ENCODE data around the gene GSG1. TPM values are rescaled to one million over a fixed set of nuclear protein-coding genes. Genes with fewer than 3 reads are reported as not detected.

GSG1 gene
- total and polyA plus RNA-seq, 8 donors = 0.75 to 11.5 (median 2.6) TPM

GRCh38 chr12:13120413-13120812 is 16.9 kb upstream of the GSG1 start:
- no peak for ATAC-seq
- Histone ChIP-seq H3K4me3 (no peak overlapping the region), H3K9me3 (no peaks in the 10 kb centered on the region), H3K36me3 (no peaks in the 10 kb centered on the region), H3K4me1 (no peaks in the 10 kb centered on the region), H3K27ac (no peak overlapping the region), H3K27me3 (no peaks in the 10 kb centered on the region)
- intact Hi-C loops (cut with DNase I) = no loop called here
- TF ChIP-seq, protein P1, sequence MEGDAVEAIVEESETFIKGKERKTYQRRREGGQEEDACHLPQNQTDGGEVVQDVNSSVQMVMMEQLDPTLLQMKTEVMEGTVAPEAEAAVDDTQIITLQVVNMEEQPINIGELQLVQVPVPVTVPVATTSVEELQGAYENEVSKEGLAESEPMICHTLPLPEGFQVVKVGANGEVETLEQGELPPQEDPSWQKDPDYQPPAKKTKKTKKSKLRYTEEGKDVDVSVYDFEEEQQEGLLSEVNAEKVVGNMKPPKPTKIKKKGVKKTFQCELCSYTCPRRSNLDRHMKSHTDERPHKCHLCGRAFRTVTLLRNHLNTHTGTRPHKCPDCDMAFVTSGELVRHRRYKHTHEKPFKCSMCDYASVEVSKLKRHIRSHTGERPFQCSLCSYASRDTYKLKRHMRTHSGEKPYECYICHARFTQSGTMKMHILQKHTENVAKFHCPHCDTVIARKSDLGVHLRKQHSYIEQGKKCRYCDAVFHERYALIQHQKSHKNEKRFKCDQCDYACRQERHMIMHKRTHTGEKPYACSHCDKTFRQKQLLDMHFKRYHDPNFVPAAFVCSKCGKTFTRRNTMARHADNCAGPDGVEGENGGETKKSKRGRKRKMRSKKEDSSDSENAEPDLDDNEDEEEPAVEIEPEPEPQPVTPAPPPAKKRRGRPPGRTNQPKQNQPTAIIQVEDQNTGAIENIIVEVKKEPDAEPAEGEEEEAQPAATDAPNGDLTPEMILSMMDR (IDR thresholded peaks at IDR 0.05) = no peak
- DNase-seq = no peak
- WGBS, 2 donors = 70% methylated on average over 3 of the region's 3 CpGs
- FAIRE-seq = no peak

GRCh38 chr12:13119826-13120225 is 16.4 kb upstream of the GSG1 start:
- H3K9me3 ChIP-seq = no peaks in the 10 kb centered on the region
- H3K4me1 ChIP-seq = no peaks in the 10 kb centered on the region
- FAIRE-seq = no peak
- intact Hi-C loops (cut with DNase I) = loop anchor here in 1 of 3 donors (10.0 kb wide), 1 partner anchor 85 kb away; no protein-coding TSS in a partner anchor
- H3K27ac ChIP-seq = no peak overlapping the region
- ATAC-seq = no peak
- H3K36me3 ChIP-seq = no peaks in the 10 kb centered on the region
- H3K27me3 ChIP-seq = no peaks in the 10 kb centered on the region
- DNase-seq = no peak
- WGBS, 2 donors = 91 to 92% methylated on average over 2 of the region's 2 CpGs
- H3K4me3 ChIP-seq = no peak overlapping the region
- TF ChIP-seq, protein P1 (IDR thresholded peaks at IDR 0.05) = no peak

GRCh38 chr12:13117029-13117428 is 13.6 kb upstream of the GSG1 start:
- WGBS, 2 donors = 72 to 73% methylated on average over 6 of the region's 6 CpGs
- H3K9me3 ChIP-seq = no peaks in the 10 kb centered on the region
- H3K27ac ChIP-seq = no peak overlapping the region
- H3K27me3 ChIP-seq = no peaks in the 10 kb centered on the region
- FAIRE-seq (no peak), ATAC-seq (no peak), DNase-seq (no peak)
- H3K36me3 ChIP-seq = no peaks in the 10 kb centered on the region
- intact Hi-C loops (cut with DNase I) = loop anchor here in 1 of 3 donors (10.0 kb wide), 1 partner anchor 88 kb away; no protein-coding TSS in a partner anchor
- no peaks in the 10 kb centered on the region for H3K4me1 ChIP-seq
- TF ChIP-seq, protein P1 (IDR thresholded peaks at IDR 0.05) = no peak
- no peak overlapping the region for H3K4me3 ChIP-seq

DNA sequence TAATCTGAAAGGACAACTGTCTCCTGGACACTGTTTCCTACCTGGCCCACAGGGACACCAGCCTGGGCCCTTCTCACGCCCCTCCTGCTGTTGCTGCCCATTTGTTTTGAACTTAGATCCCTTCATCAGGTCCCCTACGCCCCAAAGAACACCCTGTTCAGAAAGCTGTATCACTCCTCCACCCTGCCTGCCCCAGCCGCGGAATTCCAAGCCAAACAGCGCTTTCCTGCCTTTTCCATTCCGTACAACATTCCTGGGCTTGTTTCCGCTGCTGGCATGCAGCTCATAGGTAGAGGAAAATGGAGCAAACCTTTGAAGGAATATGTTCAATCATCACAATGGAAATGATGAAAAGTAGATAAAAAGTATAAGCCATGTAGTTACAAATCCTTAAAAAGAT is 12.8 kb upstream of the GSG1 start:
- Histone ChIP-seq H3K27ac (no peak overlapping the region), H3K27me3 (no peaks in the 10 kb centered on the region), H3K36me3 (no peaks in the 10 kb centered on the region), H3K9me3 (no peaks in the 10 kb centered on the region), H3K4me3 (no peak overlapping the region), H3K4me1 (no peaks in the 10 kb centered on the region)
- 80 to 82% methylated on average over 7 of the region's 7 CpGs for WGBS, 2 donors
- DNase-seq (no peak), ATAC-seq (no peak), FAIRE-seq (no peak)
- TF ChIP-seq, protein P1 (IDR thresholded peaks at IDR 0.05) = no peak
- intact Hi-C loops (cut with DNase I) = loop anchor here in 1 of 3 donors (10.0 kb wide), 1 partner anchor 89 kb away; no protein-coding TSS in a partner anchor

- H3K4me1 ChIP-seq = no peaks in the 10 kb centered on the region
- peak in 1 of 4 donors; percentile 39 for ATAC-seq
- 53 to 61% methylated on average over 15 of the region's 15 CpGs for WGBS, 2 donors
- H3K36me3 ChIP-seq = no peaks in the 10 kb centered on the region
- intact Hi-C loops (cut with DNase I) = loop anchor here in 1 of 3 donors (10.0 kb wide), 1 partner anchor 90 kb away; no protein-coding TSS in a partner anchor
- TF ChIP-seq, protein P1 (IDR thresholded peaks at IDR 0.05) = no peak
- no peak overlapping the region for H3K27ac ChIP-seq
- FAIRE-seq = no peak
- H3K9me3 ChIP-seq = no peaks in the 10 kb centered on the region
- DNase-seq = no peak
- H3K4me3 ChIP-seq = no peak overlapping the region
- no peaks in the 10 kb centered on the region for H3K27me3 ChIP-seq
These were observed 11.0 kb upstream of the GSG1 start for GRCh38 chr12:13114251-13115052.
